Keratinocyte (primary cell): Measurements from ENCODE around the gene TRIM23. TPM values are rescaled to one million over a fixed set of nuclear protein-coding genes. Genes with fewer than 3 reads are reported as not detected.
A peak's percentile ranks its signal among the peaks of the same experiment; 100 is the strongest.

ENCODE experiments used
- DNase-seq: peaks from one replicate; pipeline ENCODE4 v3.0.0-alpha.2; 2011; ENCODE audit warnings: low read depth, missing footprints, low spot score
- FAIRE-seq: peaks from 2 replicates; lab custom pipeline; 2011; peaks lifted over from hg19 to GRCh38; lab: Jason Lieb, UNC
- H2AFZ ChIP-seq: 2 replicates; pipeline ENCODE4 v1.6.0; 2012; ENCODE audit warnings: low read length, control low read depth, inconsistent platforms; ENCODE audit not compliant: control insufficient read depth
- H3K27ac ChIP-seq: 2 replicates; pipeline ENCODE4 v1.5.1; 2011; ENCODE audit warnings: low read length; ENCODE audit not compliant: control insufficient read depth, insufficient read depth
- H3K27me3 ChIP-seq: 3 replicates; pipeline ENCODE4 v1.6.0; 2011; ENCODE audit warnings: low read length; ENCODE audit not compliant: control insufficient read depth, insufficient read depth; ENCODE audit errors: extremely low read depth
- H3K36me3 ChIP-seq, 2 experiments: 2 replicates in 1 of 2; 3 replicates in 1 of 2; pipeline ENCODE4 v1.5.1; 2011; ENCODE audit warnings: low read length in 2 of 2, mild to moderate bottlenecking in 1 of 2; ENCODE audit not compliant: control insufficient read depth in 2 of 2, insufficient read depth in 2 of 2; ENCODE audit errors: extremely low read depth in 1 of 2
- H3K4me1 ChIP-seq: 3 replicates; pipeline ENCODE4 v1.5.1; 2011; ENCODE audit warnings: low read length; ENCODE audit not compliant: control insufficient read depth, insufficient read depth; ENCODE audit errors: extremely low read depth
- H3K4me2 ChIP-seq: 3 replicates; pipeline ENCODE4 v1.6.0; 2011; ENCODE audit warnings: low read depth, low read length; ENCODE audit not compliant: control insufficient read depth, insufficient read depth; ENCODE audit errors: extremely low read depth
- H3K4me3 ChIP-seq, 3 experiments: fragments of 200-600 bp in 1 of 3; sonication (generic) in 1 of 3; 2 replicates in 2 of 3; 3 replicates in 1 of 3; pipeline ENCODE4 v1.5.1; 2011 to 2016; ENCODE audit warnings: low read length in 3 of 3, mild to moderate bottlenecking in 3 of 3, control low read depth in 2 of 3, inconsistent platforms in 1 of 3, low read depth in 1 of 3, mixed read lengths in 1 of 3, mixed run types in 1 of 3, moderate library complexity in 1 of 3; ENCODE audit not compliant: control insufficient read depth in 2 of 3, insufficient read depth in 2 of 3; ENCODE audit errors: extremely low read depth in 1 of 3
- H3K79me2 ChIP-seq: 2 replicates; pipeline ENCODE4 v1.6.0; 2012; ENCODE audit warnings: low read length; ENCODE audit not compliant: control insufficient read depth, insufficient read depth
- H3K9ac ChIP-seq: 3 replicates; pipeline ENCODE4 v1.6.0; 2011; ENCODE audit warnings: low read length; ENCODE audit not compliant: control insufficient read depth, insufficient read depth; ENCODE audit errors: extremely low read depth
- H3K9me1 ChIP-seq: 3 replicates; pipeline ENCODE4 v1.6.0; 2011; ENCODE audit warnings: low read length; ENCODE audit not compliant: control insufficient read depth, insufficient read depth; ENCODE audit errors: extremely low read depth
- H3K9me3 ChIP-seq: 2 replicates; pipeline ENCODE4 v1.5.1; 2012; ENCODE audit warnings: low read depth, low read length; ENCODE audit not compliant: control insufficient read depth
- H4K20me1 ChIP-seq: 3 replicates; pipeline ENCODE4 v1.6.0; 2011; ENCODE audit warnings: low read length; ENCODE audit not compliant: control insufficient read depth, insufficient read depth; ENCODE audit errors: extremely low read depth
- CTCF ChIP-seq, 3 experiments: IDR thresholded peaks in 1 of 3; conservative IDR thresholded peaks in 1 of 3; optimal IDR thresholded peaks in 1 of 3; 2 replicates in 2 of 3; 3 replicates in 1 of 3; pipeline versions ENCODE3 to v1.5.1; 2011; ENCODE audit warnings: low read length in 3 of 3, mild to moderate bottlenecking in 3 of 3, moderate library complexity in 2 of 3, control low read depth in 1 of 3, inconsistent platforms in 1 of 3; ENCODE audit not compliant: insufficient read depth in 2 of 3; ENCODE audit errors: extremely low read depth in 1 of 3
- EZH2 ChIP-seq: IDR thresholded peaks from one replicate; pipeline ENCODE4 v1.6.1; 2012; ENCODE audit warnings: inconsistent platforms, mild to moderate bottlenecking, low read length, moderate library complexity
- dilution Hi-C: fragments of 300-500 bp; cut with MboI; formaldehyde crosslinking; loops from one replicate; pipeline ENCODE4 v1.7.0; 2020; ENCODE audit warnings: low sequenced_read_pairs; ENCODE audit not compliant: extremely low pct_ligation_motif_present
- polyA plus RNA-seq, 5 experiments: library from polyadenylated mRNA; depleted of rRNA in 3 of 5; stranded (reverse) in 3 of 5; stranded (forward) in 1 of 5; unstranded in 1 of 5; fragments of >200 nt; gene quantifications; 1 replicate in 1 of 5; 2 replicates in 3 of 5; 3 replicates in 1 of 5; pipeline versions ENCODE4 v1.2.1 to v1.2.3, GENCODE V29; 2011 to 2012; ENCODE audit warnings: missing spikeins in 2 of 5, low read depth in 1 of 5, low replicate concordance in 1 of 5

TRIM23 gene
- polyA plus RNA-seq, 1 donor (not counting 4 experiments of a cell fraction or from before 2014, with no cell fraction given), result 7.8 TPM

- Histone ChIP-seq H3K9me3 (no peaks in the 10 kb centered on the region), H3K79me2 (peaks cover 55% of the 10 kb centered on the region), H3K9ac (peak overlapping the region; percentile 95), H3K4me1 (peaks cover 16% of the 10 kb centered on the region), H2AFZ (peak overlapping the region; percentile 100), H3K4me2 (peak overlapping the region; percentile 82), H3K9me1 (no peaks in the 10 kb centered on the region), H3K27me3 (no peaks in the 10 kb centered on the region), H3K4me3 (peak overlapping the region; percentile 79 to 93 (median 87)), H4K20me1 (no peaks in the 10 kb centered on the region), H3K36me3 (peaks cover 0 to 7% of the 10 kb centered on the region in 2 experiments), H3K27ac (peak overlapping the region; percentile 95)
- no peak for FAIRE-seq
- dilution Hi-C loops, result no loop called here
- TF ChIP-seq CTCF (optimal IDR thresholded peaks at IDR 0.05 in 1 of 3, IDR thresholded peaks at IDR 0.05 in 1 of 3, conservative IDR thresholded peaks at IDR 0.05 in 1 of 3; ENCODE audit: extremely low read depth in 1 of 3, insufficient read depth in 2 of 3, low read length in 3 of 3), result no peak
- TF ChIP-seq EZH2, result no peak
- no peak for DNase-seq
These were observed 60.4 kb downstream of the TRIM23 start for GRCh38 chr5:65563777-65564176.

- Histone ChIP-seq H3K9ac (peak within 1 kb of the TSS; percentile 95), H3K9me1 (no peaks in the 10 kb centered on the region), H3K36me3 (peaks cover 0 to 7% of the 10 kb centered on the region in 2 experiments), H3K4me3 (peak within 1 kb of the TSS; percentile 79 to 93 (median 87)), H3K9me3 (no peaks in the 10 kb centered on the region), H3K4me2 (peak within 1 kb of the TSS; percentile 95), H3K79me2 (peaks cover 55% of the 10 kb centered on the region), H3K27me3 (no peaks in the 10 kb centered on the region), H2AFZ (peak within 1 kb of the TSS; percentile 100), H3K4me1 (peaks cover 16% of the 10 kb centered on the region), H4K20me1 (no peaks in the 10 kb centered on the region), H3K27ac (peak within 1 kb of the TSS; percentile 95)
- TF ChIP-seq CTCF (optimal IDR thresholded peaks at IDR 0.05 in 1 of 3, IDR thresholded peaks at IDR 0.05 in 1 of 3, conservative IDR thresholded peaks at IDR 0.05 in 1 of 3; ENCODE audit: extremely low read depth in 1 of 3, insufficient read depth in 2 of 3, low read length in 3 of 3), result no peak
- TF ChIP-seq EZH2, result no peak
- FAIRE-seq (peak; percentile 79), DNase-seq (peak; percentile 49)
- dilution Hi-C loops, result no loop called here
These were observed 61.1 kb downstream of the TRIM23 start, which contains the start of the genes CENPK and PPWD1 for GRCh38 chr5:65562731-65563701. Gene CENPK, minus strand, starts transcription at chr5:65563168. Its CDS starts 8,261 bp downstream, at chr5:65554907. Gene PPWD1, plus strand, starts transcription at chr5:65563296. Its CDS starts 15 bp downstream, at chr5:65563311.
